Endothelial cell of hepatic sinusoid (primary cell): ENCODE measurements around the gene FNDC3A.
"Not testable (repeated sequence)": the region's sequence is repeated elsewhere in the genome, so short reads cannot be mapped to it uniquely, and the experiment has no call there.

ENCODE experiments used
- in situ Hi-C: cut with HindIII; loops from 2 replicates; pipeline ENCODE4 v1.10.0; 2017; ENCODE audit warnings: low sequenced_read_pairs

FNDC3A gene

DNA sequence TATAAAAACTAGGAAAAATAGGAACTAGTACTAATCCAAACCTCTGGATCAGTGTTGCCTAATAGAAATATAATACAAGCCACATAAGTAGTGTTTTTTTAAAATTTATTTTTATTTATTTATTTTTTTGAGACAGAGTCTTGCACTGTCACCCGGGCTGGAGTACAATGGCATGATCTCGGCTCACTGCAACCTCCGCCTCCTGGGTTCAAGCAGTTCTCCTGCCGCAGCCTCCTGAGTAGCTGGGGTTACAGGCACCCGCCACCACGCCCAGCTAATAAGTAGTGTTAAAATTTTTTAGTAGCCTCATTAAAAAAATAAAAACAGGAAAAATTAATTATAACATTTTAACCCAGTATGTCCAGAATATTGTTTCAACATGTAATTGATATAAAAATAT is 94.3 kb downstream of the FNDC3A start:
- in situ Hi-C loops, result not testable (repeated sequence)

- in situ Hi-C loops, result no loop called here
Observed at GRCh38 chr13:49071341-49071937, 95.7 kb downstream of the FNDC3A start.

DNA sequence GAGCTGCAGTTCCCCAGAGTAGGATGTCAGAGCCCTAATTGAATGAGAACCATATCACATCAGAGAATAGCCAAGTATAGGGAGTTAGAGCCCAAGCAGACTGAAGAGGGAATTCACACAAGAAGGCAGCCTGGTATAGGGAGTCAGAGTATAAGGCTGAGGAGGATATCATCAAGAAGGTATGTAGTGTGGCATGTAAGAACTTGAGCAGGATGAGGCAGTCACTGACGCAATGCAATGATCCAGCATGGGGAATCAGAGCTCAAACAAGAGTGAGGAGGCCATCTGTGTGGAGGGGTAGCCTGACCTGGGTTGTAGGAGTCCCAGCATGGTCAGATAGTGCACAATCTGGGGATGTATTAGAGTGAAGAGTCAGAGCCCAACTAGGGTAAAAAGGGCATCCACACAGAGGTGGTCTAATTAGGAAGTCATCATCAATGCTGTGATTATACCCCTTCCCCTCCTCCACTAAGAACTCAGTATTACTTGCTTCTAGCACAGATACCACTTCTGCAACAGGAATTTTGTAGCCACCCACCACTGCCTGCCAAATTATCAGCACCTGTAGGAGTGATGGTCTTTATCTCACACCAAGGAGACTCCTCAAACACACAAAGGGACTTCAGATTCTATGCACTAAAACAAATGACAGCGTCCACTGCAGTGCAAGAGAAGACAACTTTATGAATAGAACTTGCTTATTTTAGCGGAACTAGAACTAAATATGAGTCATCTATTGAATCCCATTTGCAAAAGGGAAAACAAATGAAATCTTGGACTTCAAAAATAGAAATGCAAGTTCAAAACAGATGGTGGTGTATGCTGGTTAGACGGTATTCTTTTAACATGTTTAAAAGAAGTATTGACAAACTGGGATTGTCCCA is 107.2 kb downstream of the FNDC3A start:
- in situ Hi-C loops, result no loop called here

- in situ Hi-C loops, result no loop called here
Observed at GRCh38 chr13:49084961-49085360, 109.2 kb downstream of the FNDC3A start.

DNA sequence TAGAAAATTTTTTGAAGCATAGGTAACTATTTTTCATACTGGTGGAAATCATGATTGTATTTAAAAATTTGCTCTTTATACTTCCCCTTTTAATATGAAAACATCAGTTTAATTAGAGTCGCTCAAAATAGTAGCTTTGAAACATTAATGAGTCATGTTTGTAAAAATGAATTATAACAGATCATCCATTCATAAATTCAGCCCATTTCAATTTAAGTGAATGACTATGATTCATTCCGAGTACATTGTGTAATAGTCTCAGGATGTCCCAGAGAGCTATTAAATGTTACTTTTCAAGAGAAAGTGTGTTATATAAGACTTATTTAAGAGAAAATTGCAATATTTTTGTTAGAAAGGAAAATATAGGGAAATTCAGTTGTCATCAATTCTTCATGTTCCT is 111.0 kb downstream of the FNDC3A start:
- in situ Hi-C loops, result no loop called here

- in situ Hi-C loops, result no loop called here
Observed at GRCh38 chr13:49093376-49093775, 117.7 kb downstream of the FNDC3A start.

- in situ Hi-C loops, result no loop called here
Observed at GRCh38 chr13:49097374-49097773, 121.7 kb downstream of the FNDC3A start.

GRCh38 chr13:49098198-49098597 is 122.5 kb downstream of the FNDC3A start:
- in situ Hi-C loops, result no loop called here

DNA sequence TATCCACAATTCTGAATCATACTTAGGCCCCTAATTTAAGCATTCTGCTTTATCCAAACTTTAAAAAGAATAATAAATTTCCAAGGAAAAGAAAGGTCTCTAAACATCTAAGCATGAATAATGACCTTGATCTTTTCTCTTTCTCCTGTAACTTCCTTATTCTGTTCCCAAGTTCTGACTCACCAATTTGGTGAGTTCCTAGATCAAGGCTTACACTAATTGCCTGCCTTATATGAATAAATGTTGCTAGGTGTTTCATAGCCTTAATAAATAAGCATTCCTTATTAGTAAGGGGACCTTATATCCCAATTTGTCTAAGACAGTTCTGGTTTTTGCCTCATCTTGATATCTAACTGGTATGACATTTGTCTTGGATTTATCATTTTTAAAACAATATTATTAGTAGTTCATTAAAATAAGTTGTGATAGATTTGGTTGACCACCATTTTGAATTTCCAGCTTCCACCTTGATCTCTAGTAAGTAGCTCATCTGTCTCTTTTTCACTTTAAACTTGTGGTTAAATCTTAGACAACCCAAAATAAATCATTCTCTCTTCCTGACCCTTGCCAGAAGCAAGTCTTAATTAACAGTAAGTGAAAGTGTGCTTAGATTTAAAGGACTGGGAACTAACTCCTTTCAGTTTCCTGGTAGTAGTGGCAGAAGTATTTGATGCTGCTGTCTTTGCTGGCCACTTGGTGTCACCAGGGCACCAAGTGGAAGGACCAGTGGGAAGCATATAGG is 123.2 kb downstream of the FNDC3A start:
- in situ Hi-C loops, result no loop called here

DNA sequence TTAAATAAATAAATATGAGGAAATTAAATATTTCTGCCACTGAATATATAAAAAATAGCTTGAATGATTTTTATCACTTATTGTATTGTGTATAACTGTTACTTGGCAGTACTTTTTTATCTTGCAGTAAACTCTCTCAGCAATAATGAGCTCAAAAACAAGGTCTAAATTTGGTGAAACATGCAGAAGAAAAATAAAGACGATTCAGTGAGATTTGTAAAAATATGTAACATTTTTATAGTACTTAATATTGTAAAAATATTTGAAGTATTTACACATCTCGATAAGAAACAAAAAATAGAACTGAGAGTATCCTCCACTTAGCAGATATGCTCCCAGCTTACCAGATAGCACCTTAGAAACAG is 123.8 kb downstream of the FNDC3A start:
- in situ Hi-C loops, result no loop called here

DNA sequence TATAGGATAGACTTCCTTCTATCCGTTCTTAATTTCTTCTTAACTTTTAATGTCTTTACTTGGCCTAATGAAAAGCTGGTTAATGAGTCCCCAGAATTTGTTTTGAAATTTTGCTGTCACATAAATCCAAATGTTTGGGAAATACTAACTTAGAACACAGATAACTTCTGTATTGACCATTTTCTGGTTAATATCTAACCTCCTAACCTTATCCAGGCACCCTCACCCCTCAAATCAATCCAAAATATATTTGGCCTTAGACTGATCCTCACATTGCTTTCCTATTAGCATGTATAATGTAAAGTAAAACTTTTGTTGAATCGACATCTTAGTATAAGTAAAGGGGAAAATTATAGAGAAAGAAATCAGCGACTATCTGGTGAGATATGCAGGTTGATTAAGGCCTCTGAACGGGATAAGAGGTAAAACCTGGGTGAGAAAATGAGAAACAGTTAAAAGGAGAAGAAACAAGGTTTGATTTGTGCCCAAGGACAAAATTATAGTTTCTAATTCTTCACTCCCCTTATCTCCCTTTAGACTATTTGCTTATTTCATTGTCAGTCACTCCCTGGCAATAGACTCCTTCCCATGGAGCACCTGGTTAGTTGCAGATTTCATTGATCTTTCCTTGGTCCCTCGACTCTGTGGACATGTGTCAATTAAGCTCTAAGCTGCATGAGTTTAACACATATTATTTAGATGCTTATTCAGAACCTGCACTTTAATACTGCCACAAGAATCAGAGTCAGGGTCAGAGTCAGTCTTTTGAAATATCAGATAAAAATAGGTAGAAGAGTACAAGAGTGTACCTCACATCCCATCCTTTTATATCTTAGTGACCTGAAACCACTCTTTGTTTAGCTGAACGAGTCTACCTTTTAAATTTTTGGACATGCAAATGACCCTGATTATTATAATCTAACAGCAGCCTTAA is 125.2 kb downstream of the FNDC3A start:
- in situ Hi-C loops, result no loop called here

GRCh38 chr13:49108196-49108595 is 132.5 kb downstream of the FNDC3A start:
- in situ Hi-C loops, result no loop called here

- in situ Hi-C loops, result no loop called here
Observed at GRCh38 chr13:49110122-49110912, 134.6 kb downstream of the FNDC3A start.

- in situ Hi-C loops, result no loop called here
Observed at GRCh38 chr13:49110913-49111170, 135.1 kb downstream of the FNDC3A start.

DNA sequence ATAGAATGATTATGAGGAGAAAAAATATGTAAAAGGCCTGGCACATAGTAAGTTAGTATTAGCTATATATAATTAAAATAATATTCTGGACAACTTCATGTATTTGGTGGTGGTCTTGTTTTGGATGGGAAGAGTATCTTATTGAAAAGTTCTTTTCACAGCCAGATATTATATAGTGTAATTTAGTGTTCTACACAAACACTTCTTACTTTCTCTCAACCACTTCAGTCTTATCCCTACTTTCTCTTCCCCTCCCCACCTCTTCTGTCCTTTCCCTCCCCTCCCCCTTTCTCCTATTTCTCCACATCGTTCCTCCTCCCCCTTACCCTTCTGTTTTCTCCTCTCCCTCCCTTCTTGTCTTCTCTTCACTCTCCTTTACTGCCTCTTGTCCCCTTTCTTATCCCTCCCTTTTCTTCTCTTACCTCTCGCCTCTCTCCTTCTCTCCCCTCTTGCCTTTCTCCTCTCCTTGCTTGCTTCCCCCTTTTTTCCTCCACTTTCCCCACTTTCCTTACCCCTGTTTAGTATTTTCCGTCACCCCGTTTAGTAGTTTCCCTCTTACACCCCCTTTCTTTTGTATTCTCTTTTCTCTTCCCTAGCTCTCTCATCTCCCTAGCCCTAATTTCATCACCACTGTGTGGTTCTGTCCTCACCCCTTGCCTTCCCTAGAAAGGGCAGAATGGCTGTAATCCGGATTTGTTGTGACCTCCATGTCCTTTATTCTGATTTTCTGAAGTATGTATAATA is 137.2 kb downstream of the FNDC3A start:
- in situ Hi-C loops, result no loop called here

GRCh38 chr13:49113526-49114286 is 138.0 kb downstream of the FNDC3A start:
- in situ Hi-C loops, result no loop called here

GRCh38 chr13:49116873-49117272 is 141.2 kb downstream of the FNDC3A start:
- in situ Hi-C loops, result no loop called here

- in situ Hi-C loops, result not testable (repeated sequence)
Observed at GRCh38 chr13:49118455-49118854, 142.7 kb downstream of the FNDC3A start.
